Prostate gland (tissue), 2 donors: Measurements from ENCODE around the gene LGALS3BP. TPM values are rescaled to one million over a fixed set of nuclear protein-coding genes. Genes with fewer than 3 reads are reported as not detected.
"Not testable (repeated sequence)": the region's sequence is repeated elsewhere in the genome, so short reads cannot be mapped to it uniquely, and the experiment has no call there.

ENCODE experiments used
- DNase-seq: peaks from one replicate; pipeline ENCODE4 v3.0.0-alpha.2; 2019; ENCODE audit warnings: low spot score
- H3K27ac ChIP-seq, 2 donors: fragments of 200-600 bp; sonication (generic); 2 replicates each; pipeline ENCODE4 v1.5.1; 2017 to 2019
- H3K27me3 ChIP-seq: fragments of 200-600 bp; sonication (generic); replicated peaks from 2 replicates; pipeline ENCODE4 v1.5.1; 2019; ENCODE audit not compliant: insufficient read depth
- H3K36me3 ChIP-seq, 2 donors: fragments of 200-600 bp; sonication (generic); 1 replicate in 1 of 2; 2 replicates in 1 of 2; pipeline versions ENCODE4 v1.5.1 to v1.8.1; 2017 to 2019
- H3K4me1 ChIP-seq: fragments of 200-600 bp; sonication (generic); replicated peaks from 2 replicates; pipeline ENCODE4 v1.5.1; 2019
- H3K4me3 ChIP-seq, 2 donors: fragments of 200-600 bp; sonication (generic); 2 replicates each; pipeline ENCODE4 v1.5.1; 2017 to 2019
- H3K9me3 ChIP-seq: fragments of 200-600 bp; sonication (generic); 2 replicates; pipeline ENCODE4 v1.5.1; 2017
- POLR2A ChIP-seq: fragments of 450-650 bp; IDR thresholded peaks from one replicate; pipeline ENCODE4 v1.6.1; 2016; ENCODE audit warnings: antibody characterized with exemption, mild to moderate bottlenecking
- POLR2AphosphoS5 ChIP-seq: sonication (generic); formaldehyde crosslinking; IDR thresholded peaks from one replicate; pipeline ENCODE4 v1.6.1; 2017; ENCODE audit warnings: antibody characterized with exemption
- WGBS: methylation state at CpG from one replicate; pipeline ENCODE4 v1.1.5; 2018; 5-methylcytosine and 5-hydroxymethylcytosine counted together
- intact Hi-C: fragments of 100-400 bp; cut with DNase I; formaldehyde crosslinking; loops from one replicate; pipeline ENCODE4 v1.14.2; 2022
- total RNA-seq, 2 donors: library from RNA; depleted of rRNA; stranded (reverse); fragments of >200 nt; gene quantifications; one replicate each; pipeline ENCODE4 v1.1.0, GENCODE V29; 2016
- TF ChIP-seq, protein P1 (sequence below), 4 experiments: fragments of 200-600 bp in 2 of 4; fragments of 450-650 bp in 2 of 4; sonication (generic) in 2 of 4; IDR thresholded peaks; 1 replicate in 3 of 4; 2 replicates in 1 of 4; pipeline ENCODE4 v1.5.1; 2016 to 2019; ENCODE audit warnings: antibody characterized with exemption in 4 of 4, mild to moderate bottlenecking in 2 of 4, moderate library complexity in 2 of 4

LGALS3BP gene
- total RNA-seq, 2 donors from 2014 or later: 570 to 890 TPM

DNA sequence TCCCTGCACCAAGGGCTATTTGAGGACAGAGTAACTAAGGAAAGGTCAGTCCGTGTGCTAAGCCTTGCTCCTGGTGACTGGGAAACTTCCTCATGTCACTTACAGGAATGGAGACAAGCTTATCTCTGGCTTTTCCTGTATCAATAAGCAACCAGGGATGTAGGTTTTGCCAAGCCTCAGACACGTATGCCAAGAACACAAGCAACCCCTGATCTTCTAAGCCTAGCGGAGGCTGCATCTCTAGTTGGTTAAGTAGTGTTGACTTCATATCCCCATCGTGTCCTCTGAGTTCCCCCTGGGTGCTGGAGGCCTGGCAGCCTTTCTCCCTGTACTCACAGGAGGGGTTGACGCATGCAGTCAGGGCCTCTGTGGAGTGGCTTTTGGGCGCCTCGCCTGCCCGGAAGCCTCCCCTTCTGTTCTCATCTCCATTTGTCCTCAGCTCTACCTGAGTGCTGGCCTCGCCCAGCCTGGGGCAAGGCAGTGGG is 42.8 kb upstream of the LGALS3BP start:
- intact Hi-C loops: no loop called here
- Histone ChIP-seq H3K4me1 (peaks cover 18% of the 10 kb centered on the region), H3K4me3 (no peak overlapping the region), H3K9me3 (no peaks in the 10 kb centered on the region), H3K27me3 (no peaks in the 10 kb centered on the region), H3K27ac (peak overlapping the region in 1 of 2 donors; percentile 13), H3K36me3 (no peaks in the 10 kb centered on the region)
- WGBS: 70% methylated on average over 9 of the region's 9 CpGs
- no peak for DNase-seq
- TF ChIP-seq, protein P1, sequence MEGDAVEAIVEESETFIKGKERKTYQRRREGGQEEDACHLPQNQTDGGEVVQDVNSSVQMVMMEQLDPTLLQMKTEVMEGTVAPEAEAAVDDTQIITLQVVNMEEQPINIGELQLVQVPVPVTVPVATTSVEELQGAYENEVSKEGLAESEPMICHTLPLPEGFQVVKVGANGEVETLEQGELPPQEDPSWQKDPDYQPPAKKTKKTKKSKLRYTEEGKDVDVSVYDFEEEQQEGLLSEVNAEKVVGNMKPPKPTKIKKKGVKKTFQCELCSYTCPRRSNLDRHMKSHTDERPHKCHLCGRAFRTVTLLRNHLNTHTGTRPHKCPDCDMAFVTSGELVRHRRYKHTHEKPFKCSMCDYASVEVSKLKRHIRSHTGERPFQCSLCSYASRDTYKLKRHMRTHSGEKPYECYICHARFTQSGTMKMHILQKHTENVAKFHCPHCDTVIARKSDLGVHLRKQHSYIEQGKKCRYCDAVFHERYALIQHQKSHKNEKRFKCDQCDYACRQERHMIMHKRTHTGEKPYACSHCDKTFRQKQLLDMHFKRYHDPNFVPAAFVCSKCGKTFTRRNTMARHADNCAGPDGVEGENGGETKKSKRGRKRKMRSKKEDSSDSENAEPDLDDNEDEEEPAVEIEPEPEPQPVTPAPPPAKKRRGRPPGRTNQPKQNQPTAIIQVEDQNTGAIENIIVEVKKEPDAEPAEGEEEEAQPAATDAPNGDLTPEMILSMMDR (IDR thresholded peaks at IDR 0.05): no peak
- TF ChIP-seq POLR2A (no peak), POLR2AphosphoS5 (no peak)

DNA sequence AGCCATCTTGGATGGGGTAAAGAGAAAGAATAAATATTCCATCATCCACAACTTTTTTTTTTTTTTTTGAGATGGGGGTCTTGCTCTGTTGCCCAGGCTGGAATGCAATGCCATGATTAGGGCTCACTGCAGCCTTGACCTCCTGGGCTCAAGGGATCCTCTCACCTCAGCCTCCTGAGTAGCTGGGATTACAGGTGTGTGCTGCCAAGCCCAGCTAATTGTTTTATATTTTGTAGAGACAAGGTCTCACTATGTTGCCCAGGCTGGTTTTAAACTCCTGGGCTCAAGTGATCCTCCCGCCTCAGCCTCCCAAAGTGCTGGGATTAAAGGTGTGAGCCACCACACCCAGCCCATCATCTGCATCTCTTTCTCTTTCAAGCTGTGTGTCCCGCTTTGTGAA is 42.2 kb upstream of the LGALS3BP start:
- H3K36me3 ChIP-seq, H3K9me3 ChIP-seq, intact Hi-C loops, H3K4me3 ChIP-seq, DNase-seq, H3K27me3 ChIP-seq, H3K27ac ChIP-seq: not testable (repeated sequence)
- 93% methylated on average over 2 of the region's 2 CpGs for WGBS
- peaks cover 17% of the 10 kb centered on the region for H3K4me1 ChIP-seq

DNA sequence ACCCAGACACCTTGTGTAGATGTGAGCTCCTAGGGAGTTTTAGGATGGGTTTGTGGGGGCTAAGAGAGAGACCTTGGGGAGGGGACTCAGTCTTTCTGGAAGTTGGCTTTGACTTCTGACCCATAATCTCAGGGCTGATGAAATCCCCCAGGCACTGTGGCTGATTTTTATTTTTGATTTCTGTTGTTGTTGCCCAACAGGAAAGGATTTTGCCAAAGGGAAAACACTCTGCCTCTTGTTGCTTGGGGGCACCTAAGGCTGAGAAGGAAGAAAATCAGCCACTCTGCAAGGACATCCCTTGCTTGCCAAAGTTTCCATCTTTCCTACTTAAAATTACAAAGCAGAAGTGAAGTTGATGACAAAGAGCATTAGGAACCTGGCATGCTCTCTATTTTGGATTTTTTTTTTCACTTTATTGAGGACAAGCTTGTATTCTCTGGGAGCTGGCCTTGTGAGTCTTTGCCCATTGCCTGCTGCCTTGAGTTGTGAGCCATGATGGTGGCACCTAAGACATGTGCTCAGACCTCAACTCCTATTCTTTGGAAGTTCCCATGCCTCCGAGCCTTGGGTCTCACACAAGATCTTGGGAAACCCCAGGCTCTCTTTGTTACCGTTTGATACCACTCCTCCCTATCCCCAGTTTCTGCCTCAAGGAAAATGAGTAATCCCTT is 41.0 kb upstream of the LGALS3BP start:
- Histone ChIP-seq H3K27me3 (no peaks in the 10 kb centered on the region), H3K9me3 (no peaks in the 10 kb centered on the region), H3K36me3 (no peaks in the 10 kb centered on the region), H3K4me1 (peaks cover 10% of the 10 kb centered on the region), H3K27ac (peak overlapping the region; percentile 50 to 52), H3K4me3 (no peak overlapping the region)
- intact Hi-C loops: no loop called here
- TF ChIP-seq POLR2AphosphoS5 (no peak), POLR2A (no peak)
- TF ChIP-seq, protein P1 (IDR thresholded peaks at IDR 0.05): no peak
- no peak for DNase-seq
- WGBS: 68% methylated on average over 2 of the region's 2 CpGs

DNA sequence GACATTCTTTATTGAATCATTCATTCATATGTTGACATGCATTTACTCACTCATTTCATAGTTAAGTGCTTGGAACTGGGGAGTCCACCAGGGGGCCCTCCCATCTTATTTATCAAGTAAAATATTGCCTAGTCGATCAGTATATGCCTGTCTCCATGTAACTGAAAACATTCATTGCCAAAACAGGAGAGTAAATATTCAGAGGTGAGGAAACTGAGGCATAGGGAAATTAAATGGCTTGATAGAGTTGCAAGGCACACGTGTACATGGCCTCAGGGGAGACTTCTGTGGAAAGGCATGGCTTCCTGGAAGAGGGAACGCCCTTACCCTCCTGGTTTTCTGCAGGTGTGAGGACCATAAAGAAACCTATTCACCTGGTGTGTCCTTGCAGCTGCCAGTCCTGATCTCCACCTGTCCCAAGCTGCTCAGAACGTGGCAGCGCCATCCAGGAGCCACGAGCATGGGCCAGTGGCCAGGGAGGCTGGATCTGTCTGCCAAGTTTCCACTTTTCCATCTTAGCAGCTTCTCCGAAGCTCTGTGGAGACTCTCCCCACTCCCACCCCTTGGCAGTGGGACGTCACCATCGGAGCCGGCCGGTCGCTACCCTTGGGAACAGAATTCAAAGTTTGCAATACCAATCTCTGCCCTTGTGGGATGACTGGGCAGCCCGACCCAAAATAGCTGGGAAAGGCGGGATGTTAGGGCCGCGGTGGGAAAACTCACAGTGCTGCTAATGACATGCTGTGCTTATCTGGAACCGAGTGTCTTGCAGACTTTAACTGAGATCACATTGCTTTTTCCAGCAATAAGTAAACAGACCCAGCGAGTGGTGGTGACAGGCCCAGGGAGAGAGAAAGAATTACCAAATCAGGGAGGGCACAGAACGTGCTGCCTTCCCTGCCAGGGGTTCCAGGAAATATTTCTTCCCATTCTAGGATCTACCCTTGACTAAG is 40.2 kb upstream of the LGALS3BP start:
- H3K4me3 ChIP-seq: no peak overlapping the region
- peak overlapping the region; percentile 50 to 52 for H3K27ac ChIP-seq
- peak; percentile 65 for DNase-seq
- TF ChIP-seq POLR2A (no peak), POLR2AphosphoS5 (no peak)
- TF ChIP-seq, protein P1 (IDR thresholded peaks at IDR 0.05): peak; percentile 39 to 79 (median 68)
- no peaks in the 10 kb centered on the region for H3K36me3 ChIP-seq
- no peaks in the 10 kb centered on the region for H3K9me3 ChIP-seq
- no peaks in the 10 kb centered on the region for H3K27me3 ChIP-seq
- 15% methylated on average over 19 of the region's 19 CpGs for WGBS
- intact Hi-C loops: no loop called here
- H3K4me1 ChIP-seq: peaks cover 6% of the 10 kb centered on the region

DNA sequence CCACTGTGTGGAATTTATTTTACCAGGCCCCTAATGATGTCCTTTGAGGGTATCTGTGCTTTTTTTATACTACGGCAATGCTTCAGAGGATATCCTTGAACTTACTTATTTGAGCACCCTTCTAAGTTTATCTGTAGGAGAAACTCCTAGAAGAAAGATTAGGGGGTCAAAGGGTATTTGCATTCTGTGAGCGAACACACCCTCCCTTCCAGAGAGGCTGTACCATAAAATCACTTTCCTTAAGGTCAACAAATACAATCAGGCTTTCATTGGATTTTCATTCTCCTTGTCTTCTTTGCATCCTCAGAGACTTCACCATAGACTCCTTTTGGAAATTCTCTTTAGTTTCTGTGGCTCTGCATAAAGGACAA is 39.5 kb upstream of the LGALS3BP start:
- no peaks in the 10 kb centered on the region for H3K9me3 ChIP-seq
- WGBS: 75% methylated on average over 2 of the region's 2 CpGs
- TF ChIP-seq POLR2AphosphoS5: no peak
- TF ChIP-seq, protein P1 (IDR thresholded peaks at IDR 0.05): no peak
- TF ChIP-seq POLR2A: no peak
- H3K27me3 ChIP-seq: no peaks in the 10 kb centered on the region
- intact Hi-C loops: no loop called here
- peaks cover 3% of the 10 kb centered on the region for H3K4me1 ChIP-seq
- no peak overlapping the region for H3K27ac ChIP-seq
- H3K4me3 ChIP-seq: no peak overlapping the region
- DNase-seq: no peak
- H3K36me3 ChIP-seq: no peaks in the 10 kb centered on the region
